ENCODE data around the gene MMRN1.

Gene MMRN1

DNA sequence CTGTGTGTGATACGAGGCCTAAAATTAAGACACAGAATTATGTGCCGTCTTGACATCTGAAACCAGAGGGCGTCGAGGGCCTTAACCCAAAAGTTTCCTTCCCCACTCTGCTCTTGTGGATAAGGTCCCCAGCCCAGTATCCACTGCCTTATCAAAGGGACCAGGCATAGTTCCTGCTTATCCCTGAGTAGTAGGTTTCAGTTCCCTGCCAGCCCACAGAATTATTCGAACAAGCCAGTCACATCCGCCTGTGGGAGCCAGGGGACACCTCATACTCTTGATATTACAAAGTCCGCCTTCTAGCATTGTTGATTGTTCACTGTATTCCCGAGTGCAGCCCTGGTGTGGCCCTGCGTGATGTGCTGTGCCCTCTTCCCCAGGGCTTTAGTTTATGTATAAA lies 5.4 kb upstream of the MMRN1 start:
- H3K4me1 ChIP-seq (ENCODE audit: control insufficient read depth in 1 of 2, insufficient read depth in 2 of 2, low read length in 2 of 2), result no peaks in the 10 kb centered on the region

GRCh38 chr4:89897867-89898266 lies 3.2 kb downstream of the MMRN1 start:
- Histone ChIP-seq H3K9ac (ENCODE audit: low read length) (no peak overlapping the region), H4K8ac (ENCODE audit: low read depth, low read length) (no peak overlapping the region), H3K23ac (ENCODE audit: low read length) (no peak overlapping the region), H3K4me3 (ENCODE audit: low read depth, low read length) (no peak overlapping the region), H3K18ac (ENCODE audit: low read length) (no peak overlapping the region), H2BK5ac (ENCODE audit: low read depth, low read length, poor library complexity) (no peak overlapping the region), H3K4me2 (ENCODE audit: low read length) (no peak overlapping the region), H3K79me1 (ENCODE audit: low read length) (no peaks in the 10 kb centered on the region), H4K91ac (ENCODE audit: low read depth, low read length) (no peak overlapping the region), H3K27ac (ENCODE audit: low read depth, low read length) (no peak overlapping the region), H3K4me1 (ENCODE audit: control insufficient read depth in 1 of 2, insufficient read depth in 2 of 2, low read length in 2 of 2) (no peaks in the 10 kb centered on the region), H2AFZ (ENCODE audit: insufficient read depth, low read length, poor library complexity) (no peak overlapping the region), H2AK5ac (ENCODE audit: low read length) (no peak overlapping the region), H2BK12ac (ENCODE audit: low read length) (no peak overlapping the region), H3K14ac (ENCODE audit: low read length) (no peak overlapping the region), H4K12ac (ENCODE audit: low read depth, low read length) (no peak overlapping the region), H2BK120ac (ENCODE audit: insufficient read depth, low read length, poor library complexity) (no peak overlapping the region), H3K36me3 (ENCODE audit: control insufficient read depth in 1 of 2, insufficient read depth in 2 of 2, low read length in 2 of 2) (no peaks in the 10 kb centered on the region), H3K9me3 (ENCODE audit: insufficient read depth, low read depth, low read length) (no peaks in the 10 kb centered on the region), H3K4ac (ENCODE audit: low read depth, low read length) (no peak overlapping the region), H3K79me2 (ENCODE audit: control insufficient read depth, insufficient read depth, low read length, poor library complexity) (no peaks in the 10 kb centered on the region), H3K27me3 (ENCODE audit: insufficient read depth, low read length) (no peaks in the 10 kb centered on the region)
- no peak for DNase-seq
- WGBS (ENCODE audit: extremely low coverage, insufficient coverage, insufficient read length), result no CpG with 5 or more reads among the region's 1 CpG

More for the DNA sequence above, 5.4 kb upstream of the MMRN1 start:
- H3K4ac ChIP-seq (ENCODE audit: low read depth, low read length), result no peak overlapping the region
- no peak overlapping the region for H2AFZ ChIP-seq (ENCODE audit: insufficient read depth, low read length, poor library complexity)
- WGBS (ENCODE audit: extremely low coverage, insufficient coverage, insufficient read length), result no CpG with 5 or more reads among the region's 9 CpGs
- no peaks in the 10 kb centered on the region for H3K79me2 ChIP-seq (ENCODE audit: control insufficient read depth, insufficient read depth, low read length, poor library complexity)
- H2BK12ac ChIP-seq (ENCODE audit: low read length), result no peak overlapping the region
- no peaks in the 10 kb centered on the region for H3K79me1 ChIP-seq (ENCODE audit: low read length)
- H4K8ac ChIP-seq (ENCODE audit: low read depth, low read length), result no peak overlapping the region
- no peak overlapping the region for H3K14ac ChIP-seq (ENCODE audit: low read length)
- H3K27ac ChIP-seq (ENCODE audit: low read depth, low read length), result no peak overlapping the region
- no peak overlapping the region for H3K23ac ChIP-seq (ENCODE audit: low read length)
- DNase-seq, result no peak
- H2BK5ac ChIP-seq (ENCODE audit: low read depth, low read length, poor library complexity), result no peak overlapping the region
- H3K27me3 ChIP-seq (ENCODE audit: insufficient read depth, low read length), result no peaks in the 10 kb centered on the region
- no peak overlapping the region for H3K4me3 ChIP-seq (ENCODE audit: low read depth, low read length)
- H3K36me3 ChIP-seq (ENCODE audit: control insufficient read depth in 1 of 2, insufficient read depth in 2 of 2, low read length in 2 of 2), result no peaks in the 10 kb centered on the region
- H2BK120ac ChIP-seq (ENCODE audit: insufficient read depth, low read length, poor library complexity), result no peak overlapping the region
- H3K9me3 ChIP-seq (ENCODE audit: insufficient read depth, low read depth, low read length), result no peaks in the 10 kb centered on the region
- no peak overlapping the region for H2AK5ac ChIP-seq (ENCODE audit: low read length)
- no peak overlapping the region for H4K12ac ChIP-seq (ENCODE audit: low read depth, low read length)
- H3K9ac ChIP-seq (ENCODE audit: low read length), result no peak overlapping the region
- H4K91ac ChIP-seq (ENCODE audit: low read depth, low read length), result no peak overlapping the region
- H3K4me2 ChIP-seq (ENCODE audit: low read length), result no peak overlapping the region
- H3K18ac ChIP-seq (ENCODE audit: low read length), result no peak overlapping the region

GRCh38 chr4:89898304-89898716 lies 3.7 kb downstream of the MMRN1 start:
- H3K79me2 ChIP-seq (ENCODE audit: control insufficient read depth, insufficient read depth, low read length, poor library complexity), result no peaks in the 10 kb centered on the region
- no peak overlapping the region for H2AFZ ChIP-seq (ENCODE audit: insufficient read depth, low read length, poor library complexity)
- H3K27me3 ChIP-seq (ENCODE audit: insufficient read depth, low read length), result no peaks in the 10 kb centered on the region
- DNase-seq, result no peak
- H3K27ac ChIP-seq (ENCODE audit: low read depth, low read length), result no peak overlapping the region
- H3K4me3 ChIP-seq (ENCODE audit: low read depth, low read length), result no peak overlapping the region
- H3K9me3 ChIP-seq (ENCODE audit: insufficient read depth, low read depth, low read length), result no peaks in the 10 kb centered on the region
- H3K79me1 ChIP-seq (ENCODE audit: low read length), result no peaks in the 10 kb centered on the region
- H3K18ac ChIP-seq (ENCODE audit: low read length), result no peak overlapping the region
- no peaks in the 10 kb centered on the region for H3K4me1 ChIP-seq (ENCODE audit: control insufficient read depth in 1 of 2, insufficient read depth in 2 of 2, low read length in 2 of 2)
- H2BK12ac ChIP-seq (ENCODE audit: low read length), result no peak overlapping the region
- H3K9ac ChIP-seq (ENCODE audit: low read length), result no peak overlapping the region
- no peak overlapping the region for H2BK5ac ChIP-seq (ENCODE audit: low read depth, low read length, poor library complexity)
- no peak overlapping the region for H3K4me2 ChIP-seq (ENCODE audit: low read length)
- no peak overlapping the region for H4K8ac ChIP-seq (ENCODE audit: low read depth, low read length)
- WGBS (ENCODE audit: extremely low coverage, insufficient coverage, insufficient read length), result no CpG with 5 or more reads among the region's 5 CpGs
- no peak overlapping the region for H3K4ac ChIP-seq (ENCODE audit: low read depth, low read length)
- no peaks in the 10 kb centered on the region for H3K36me3 ChIP-seq (ENCODE audit: control insufficient read depth in 1 of 2, insufficient read depth in 2 of 2, low read length in 2 of 2)
- H3K23ac ChIP-seq (ENCODE audit: low read length), result no peak overlapping the region
- no peak overlapping the region for H4K91ac ChIP-seq (ENCODE audit: low read depth, low read length)
- H4K12ac ChIP-seq (ENCODE audit: low read depth, low read length), result no peak overlapping the region
- no peak overlapping the region for H3K14ac ChIP-seq (ENCODE audit: low read length)
- H2BK120ac ChIP-seq (ENCODE audit: insufficient read depth, low read length, poor library complexity), result no peak overlapping the region
- no peak overlapping the region for H2AK5ac ChIP-seq (ENCODE audit: low read length)

- Histone ChIP-seq H2AK5ac (ENCODE audit: low read length) (no peak overlapping the region), H3K27me3 (ENCODE audit: insufficient read depth, low read length) (no peaks in the 10 kb centered on the region), H3K4ac (ENCODE audit: low read depth, low read length) (no peak overlapping the region), H2BK12ac (ENCODE audit: low read length) (no peak overlapping the region), H3K9ac (ENCODE audit: low read length) (no peak overlapping the region), H3K9me3 (ENCODE audit: insufficient read depth, low read depth, low read length) (no peaks in the 10 kb centered on the region), H3K27ac (ENCODE audit: low read depth, low read length) (no peak overlapping the region), H2AFZ (ENCODE audit: insufficient read depth, low read length, poor library complexity) (no peak overlapping the region), H3K36me3 (ENCODE audit: control insufficient read depth in 1 of 2, insufficient read depth in 2 of 2, low read length in 2 of 2) (no peaks in the 10 kb centered on the region), H2BK5ac (ENCODE audit: low read depth, low read length, poor library complexity) (no peak overlapping the region), H2BK120ac (ENCODE audit: insufficient read depth, low read length, poor library complexity) (no peak overlapping the region), H3K4me1 (ENCODE audit: control insufficient read depth in 1 of 2, insufficient read depth in 2 of 2, low read length in 2 of 2) (no peaks in the 10 kb centered on the region), H3K4me2 (ENCODE audit: low read length) (no peak overlapping the region), H4K8ac (ENCODE audit: low read depth, low read length) (no peak overlapping the region), H4K91ac (ENCODE audit: low read depth, low read length) (no peak overlapping the region), H3K18ac (ENCODE audit: low read length) (no peak overlapping the region), H3K79me2 (ENCODE audit: control insufficient read depth, insufficient read depth, low read length, poor library complexity) (no peaks in the 10 kb centered on the region), H3K14ac (ENCODE audit: low read length) (no peak overlapping the region), H3K23ac (ENCODE audit: low read length) (no peak overlapping the region), H4K12ac (ENCODE audit: low read depth, low read length) (no peak overlapping the region), H3K4me3 (ENCODE audit: low read depth, low read length) (no peak overlapping the region), H3K79me1 (ENCODE audit: low read length) (no peaks in the 10 kb centered on the region)
- no peak for DNase-seq
Measured at GRCh38 chr4:89899152-89899551, 4.5 kb downstream of the MMRN1 start.
